Transverse colon (tissue), 4 donors: ENCODE data around the gene HOXA10. TPM values are rescaled to one million over a fixed set of nuclear protein-coding genes. Genes with fewer than 3 reads are reported as not detected.

Experiments
- DNase-seq: peaks from one replicate; pipeline ENCODE4 v3.0.0-alpha.2; 2019
- H3K27ac ChIP-seq, 4 donors: fragments of 200-600 bp; sonication (generic); 2 replicates each; pipeline ENCODE4 v1.5.1; 2016 to 2018; ENCODE audit warnings: inconsistent platforms in 4 of 4
- H3K27me3 ChIP-seq: fragments of 200-600 bp; sonication (generic); 2 replicates; pipeline ENCODE4 v1.5.1; 2017; ENCODE audit warnings: inconsistent platforms
- H3K36me3 ChIP-seq, 4 donors: fragments of 200-600 bp; sonication (generic); 2 replicates each; pipeline ENCODE4 v1.5.1; 2017 to 2019; ENCODE audit warnings: inconsistent platforms in 4 of 4
- H3K4me1 ChIP-seq, 4 donors: fragments of 200-600 bp; sonication (generic); 2 replicates each; pipeline ENCODE4 v1.5.1; 2017 to 2020; ENCODE audit warnings: inconsistent platforms in 4 of 4
- H3K4me3 ChIP-seq, 4 donors: fragments of 200-600 bp; sonication (generic); 1 replicate in 1 of 4; 2 replicates in 3 of 4; pipeline versions ENCODE4 v1.5.1 to v1.6.1; 2017 to 2019; ENCODE audit warnings: inconsistent platforms in 4 of 4
- H3K9me3 ChIP-seq, 2 donors: fragments of 200-600 bp; sonication (generic); 2 replicates each; pipeline ENCODE4 v1.5.1; 2017 to 2019; ENCODE audit warnings: inconsistent platforms in 2 of 2
- EP300 ChIP-seq: sonication (generic); formaldehyde crosslinking; IDR thresholded peaks from one replicate; pipeline ENCODE4 v1.6.1; 2017; ENCODE audit warnings: antibody characterized with exemption, low read depth
- POLR2A ChIP-seq: fragments of 450-650 bp; IDR thresholded peaks from one replicate; pipeline ENCODE4 v1.6.1; 2016; ENCODE audit warnings: antibody characterized with exemption, mild to moderate bottlenecking, moderate library complexity
- POLR2AphosphoS5 ChIP-seq, 3 donors: sonication (generic); formaldehyde crosslinking; IDR thresholded peaks; one replicate each; pipeline ENCODE4 v1.6.1; 2016; ENCODE audit warnings: antibody characterized with exemption in 3 of 3
- WGBS, 2 donors: methylation state at CpG; one replicate each; pipeline ENCODE4 v1.1.5; 2018; ENCODE audit warnings: low coverage in 1 of 2; 5-methylcytosine and 5-hydroxymethylcytosine counted together
- in situ Hi-C, 4 donors: fragments of 200-750 bp; cut with MboI; loops; one replicate each; pipeline versions ENCODE4 v1.15.0 to v1.15.1; 2017; ENCODE audit warnings: low sequenced_read_pairs in 3 of 4, low pct_ligation_motif_present in 1 of 4, low pct_unique_long_range_greater_than_20kb in 1 of 4
- intact Hi-C: fragments of 100-400 bp; cut with DNase I; formaldehyde crosslinking; loops from one replicate; pipeline ENCODE4 v1.15.1; 2023; ENCODE audit warnings: low total_unique reads
- total RNA-seq, 4 donors: library from RNA; depleted of rRNA; stranded (reverse); fragments of >200 nt; gene quantifications; one replicate each; pipeline ENCODE4 v1.1.0, GENCODE V29; 2016
- TF ChIP-seq, protein P1 (sequence below), 5 experiments: fragments of 200-600 bp in 3 of 5; fragments of 450-650 bp in 2 of 5; sonication (generic) in 3 of 5; IDR thresholded peaks; 1 replicate in 2 of 5; 2 replicates in 3 of 5; pipeline ENCODE4 v1.5.1; 2016 to 2017; ENCODE audit warnings: antibody characterized with exemption in 5 of 5, inconsistent platforms in 3 of 5, mild to moderate bottlenecking in 2 of 5, moderate library complexity in 1 of 5

Gene HOXA10
- total RNA-seq, 4 donors from 2014 or later, result 19.8 to 68.9 (median 36.4) TPM

GRCh38 chr7:27143023-27143949 lies 30.8 kb downstream of the HOXA10 start, which contains the start of gene HOXA5:
TSS of gene HOXA5 (minus strand) at chr7:27143681. CDS start at chr7:27143607, 74 bp downstream.
- Histone ChIP-seq H3K36me3 (no peaks in the 10 kb centered on the region), H3K27me3 (peaks cover 12% of the 10 kb centered on the region), H3K4me1 (peaks cover 0 to 64% (median 56%) of the 10 kb centered on the region in 4 donors), H3K4me3 (peak within 1 kb of the TSS; percentile 33 to 77 (median 46)), H3K9me3 (no peaks in the 10 kb centered on the region), H3K27ac (peak within 1 kb of the TSS; percentile 95 to 99 (median 98))
- peak; percentile 84 for DNase-seq
- intact Hi-C loops, result no loop called here
- peak; percentile 59 for TF ChIP-seq POLR2A
- peak; percentile 90 to 95 (median 91) for TF ChIP-seq POLR2AphosphoS5 (IDR thresholded peaks at IDR 0.05)
- peak; percentile 24 for TF ChIP-seq EP300
- TF ChIP-seq, protein P1, sequence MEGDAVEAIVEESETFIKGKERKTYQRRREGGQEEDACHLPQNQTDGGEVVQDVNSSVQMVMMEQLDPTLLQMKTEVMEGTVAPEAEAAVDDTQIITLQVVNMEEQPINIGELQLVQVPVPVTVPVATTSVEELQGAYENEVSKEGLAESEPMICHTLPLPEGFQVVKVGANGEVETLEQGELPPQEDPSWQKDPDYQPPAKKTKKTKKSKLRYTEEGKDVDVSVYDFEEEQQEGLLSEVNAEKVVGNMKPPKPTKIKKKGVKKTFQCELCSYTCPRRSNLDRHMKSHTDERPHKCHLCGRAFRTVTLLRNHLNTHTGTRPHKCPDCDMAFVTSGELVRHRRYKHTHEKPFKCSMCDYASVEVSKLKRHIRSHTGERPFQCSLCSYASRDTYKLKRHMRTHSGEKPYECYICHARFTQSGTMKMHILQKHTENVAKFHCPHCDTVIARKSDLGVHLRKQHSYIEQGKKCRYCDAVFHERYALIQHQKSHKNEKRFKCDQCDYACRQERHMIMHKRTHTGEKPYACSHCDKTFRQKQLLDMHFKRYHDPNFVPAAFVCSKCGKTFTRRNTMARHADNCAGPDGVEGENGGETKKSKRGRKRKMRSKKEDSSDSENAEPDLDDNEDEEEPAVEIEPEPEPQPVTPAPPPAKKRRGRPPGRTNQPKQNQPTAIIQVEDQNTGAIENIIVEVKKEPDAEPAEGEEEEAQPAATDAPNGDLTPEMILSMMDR (IDR thresholded peaks at IDR 0.05), result peak; percentile 80 to 93 (median 83)
- 40 to 50% methylated on average over 1 to 82 of the region's 86 CpGs for WGBS, 2 donors
- in situ Hi-C loops, result loop anchor here (5.0 to 10.0 kb wide), 2 partner anchors 286 to 288 kb away; no protein-coding TSS in a partner anchor

DNA sequence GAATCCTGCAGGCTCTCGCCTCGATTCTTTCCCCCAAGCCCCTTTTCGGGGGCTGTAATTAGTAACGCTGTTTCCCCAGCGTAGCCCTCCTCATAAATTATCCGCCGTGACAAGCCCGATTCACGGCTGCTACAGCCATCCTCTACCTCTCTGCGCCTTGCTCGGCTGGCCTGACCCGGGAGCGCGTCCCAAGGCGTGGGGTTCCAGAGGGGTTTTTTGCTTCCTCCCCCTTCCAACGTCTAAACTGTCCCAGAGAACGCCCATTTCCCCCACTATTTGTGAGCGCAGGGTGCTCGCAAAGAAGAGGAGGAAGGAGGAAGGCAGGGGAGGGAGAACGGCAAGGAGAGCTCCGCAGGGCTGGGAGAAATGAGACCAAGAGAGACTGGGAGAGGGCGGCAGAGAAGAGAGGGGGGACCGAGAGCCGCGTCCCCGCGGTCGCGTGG lies 31.5 kb downstream of the HOXA10 start:
- H3K27me3 ChIP-seq, result peaks cover 6% of the 10 kb centered on the region
- intact Hi-C loops (no loop called here), in situ Hi-C loops (loop anchor here (5.0 to 10.0 kb wide), 2 partner anchors 285 to 288 kb away; no protein-coding TSS in a partner anchor)
- H3K36me3 ChIP-seq, result no peaks in the 10 kb centered on the region
- no peaks in the 10 kb centered on the region for H3K9me3 ChIP-seq
- 35 to 39% methylated on average over 10 to 29 of the region's 29 CpGs for whole genome bisulfite sequencing, 2 donors
- TF ChIP-seq, protein P1 (IDR thresholded peaks at IDR 0.05), result no peak
- TF ChIP-seq EP300 (no peak), POLR2A (no peak), POLR2AphosphoS5 (IDR thresholded peaks at IDR 0.05) (no peak)
- H3K27ac ChIP-seq, result peak overlapping the region; percentile 95 to 99 (median 98)
- peak overlapping the region; percentile 33 to 77 (median 46) for H3K4me3 ChIP-seq
- no peak for DNase-seq
- peaks cover 0 to 64% (median 57%) of the 10 kb centered on the region in 4 donors for H3K4me1 ChIP-seq

DNA sequence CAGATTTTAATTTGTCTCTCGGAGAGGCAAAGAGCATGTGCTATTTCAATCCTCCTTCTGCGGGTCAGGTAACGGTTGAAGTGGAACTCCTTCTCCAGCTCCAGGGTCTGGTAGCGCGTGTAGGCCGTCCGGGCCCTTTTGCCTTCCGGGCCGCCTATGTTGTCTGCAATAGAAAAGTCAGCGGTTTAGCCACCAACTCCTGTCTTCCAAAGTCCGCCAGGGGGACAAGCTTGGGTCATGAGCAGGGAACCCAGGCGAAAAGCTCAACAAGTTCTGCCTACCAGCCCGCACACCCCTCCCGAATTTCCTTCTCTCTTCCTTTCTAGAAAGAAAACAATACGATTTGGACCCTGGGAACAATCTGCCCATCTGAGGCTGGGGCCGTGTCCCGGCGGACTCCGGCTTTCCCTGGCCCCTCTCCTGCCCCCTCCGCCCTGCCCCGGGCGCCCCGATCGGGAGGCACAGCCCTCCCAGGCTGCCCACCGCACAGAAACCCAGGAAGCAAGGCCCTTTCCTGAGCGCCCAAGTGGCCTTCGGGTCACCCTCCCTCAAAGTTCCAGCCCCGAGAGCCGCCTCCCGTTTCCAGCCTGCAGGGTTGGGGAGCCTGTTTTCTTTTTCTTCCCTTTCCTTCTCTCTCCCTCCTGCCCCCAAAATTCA lies 32.1 kb downstream of the HOXA10 start:
- in situ Hi-C loops, result loop anchor here (5.0 to 10.0 kb wide), 2 partner anchors 285 to 287 kb away; no protein-coding TSS in a partner anchor
- peak overlapping the region; percentile 33 to 77 (median 46) for H3K4me3 ChIP-seq
- H3K27me3 ChIP-seq, result peaks cover 4% of the 10 kb centered on the region
- TF ChIP-seq, protein P1 (IDR thresholded peaks at IDR 0.05), result peak in 2 of 5 experiments; percentile 38 to 39
- no peak for TF ChIP-seq POLR2A
- TF ChIP-seq POLR2AphosphoS5 (IDR thresholded peaks at IDR 0.05), result no peak
- WGBS, 2 donors, result 38% methylated on average over 14 to 30 of the region's 30 CpGs
- H3K27ac ChIP-seq, result peak overlapping the region; percentile 95 to 99 (median 98)
- no peaks in the 10 kb centered on the region for H3K36me3 ChIP-seq
- H3K4me1 ChIP-seq, result peaks cover 5 to 64% (median 57%) of the 10 kb centered on the region in 4 donors
- no peaks in the 10 kb centered on the region for H3K9me3 ChIP-seq
- intact Hi-C loops, result no loop called here
- DNase-seq, result peak; percentile 37
